Measurements from ENCODE around the gene XIST.
"Not testable (repeated sequence)": the region's sequence is repeated elsewhere in the genome, so short reads cannot be mapped to it uniquely, and the experiment has no call there.

The XIST gene

DNA sequence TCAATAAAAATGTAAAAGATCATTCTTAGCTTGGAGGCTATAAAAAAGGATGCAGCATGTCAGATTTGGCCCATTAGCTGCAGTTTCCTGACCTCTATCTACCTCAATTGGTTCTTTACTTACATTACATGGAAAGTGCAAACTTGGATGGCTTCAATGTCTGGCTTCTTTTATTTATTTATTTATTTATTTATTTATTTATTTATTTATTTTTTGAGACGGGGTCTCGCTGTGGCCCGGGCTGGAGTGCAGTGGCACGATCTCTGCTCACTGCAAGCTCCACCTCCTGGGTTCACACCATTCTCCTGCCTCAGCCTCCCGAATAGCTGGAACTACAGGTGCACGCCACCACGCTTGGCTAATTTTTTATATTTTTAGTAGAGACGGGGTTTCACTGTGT lies 60.0 kb downstream of the XIST start:
- not testable (repeated sequence) for DNase-seq

DNA sequence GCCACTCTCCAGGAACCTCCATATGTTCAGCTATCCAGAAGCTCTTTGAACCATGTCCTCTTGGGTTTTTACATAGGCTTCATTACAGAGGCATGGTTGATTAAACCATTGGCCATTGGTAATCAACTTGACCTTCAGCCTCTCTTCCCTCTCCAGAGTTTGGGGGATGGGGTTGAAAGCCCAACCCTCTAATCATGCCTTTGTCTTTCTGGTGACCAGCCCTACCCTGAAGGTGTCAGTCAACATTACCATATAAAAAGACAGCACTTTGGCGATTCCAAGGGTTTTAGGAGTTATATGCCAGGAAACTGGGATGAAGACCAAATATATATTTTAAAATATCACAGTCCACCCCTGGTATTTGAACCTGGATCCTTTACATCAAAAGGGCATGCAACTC lies 67.0 kb downstream of the XIST start:
- DNase-seq = no peak

All from NCI-H526 (cell line).